ENCODE data around the gene NDST3. TPM values are rescaled to one million over a fixed set of nuclear protein-coding genes. Genes with fewer than 3 reads are reported as not detected.
A peak's percentile ranks its signal among the peaks of the same experiment; 100 is the strongest.

Gene NDST3
- total and polyA plus RNA-seq, 2 of the 13 experiments (the other 11 are each of a cell fraction or from before 2014, with no cell fraction given): not detected

DNA sequence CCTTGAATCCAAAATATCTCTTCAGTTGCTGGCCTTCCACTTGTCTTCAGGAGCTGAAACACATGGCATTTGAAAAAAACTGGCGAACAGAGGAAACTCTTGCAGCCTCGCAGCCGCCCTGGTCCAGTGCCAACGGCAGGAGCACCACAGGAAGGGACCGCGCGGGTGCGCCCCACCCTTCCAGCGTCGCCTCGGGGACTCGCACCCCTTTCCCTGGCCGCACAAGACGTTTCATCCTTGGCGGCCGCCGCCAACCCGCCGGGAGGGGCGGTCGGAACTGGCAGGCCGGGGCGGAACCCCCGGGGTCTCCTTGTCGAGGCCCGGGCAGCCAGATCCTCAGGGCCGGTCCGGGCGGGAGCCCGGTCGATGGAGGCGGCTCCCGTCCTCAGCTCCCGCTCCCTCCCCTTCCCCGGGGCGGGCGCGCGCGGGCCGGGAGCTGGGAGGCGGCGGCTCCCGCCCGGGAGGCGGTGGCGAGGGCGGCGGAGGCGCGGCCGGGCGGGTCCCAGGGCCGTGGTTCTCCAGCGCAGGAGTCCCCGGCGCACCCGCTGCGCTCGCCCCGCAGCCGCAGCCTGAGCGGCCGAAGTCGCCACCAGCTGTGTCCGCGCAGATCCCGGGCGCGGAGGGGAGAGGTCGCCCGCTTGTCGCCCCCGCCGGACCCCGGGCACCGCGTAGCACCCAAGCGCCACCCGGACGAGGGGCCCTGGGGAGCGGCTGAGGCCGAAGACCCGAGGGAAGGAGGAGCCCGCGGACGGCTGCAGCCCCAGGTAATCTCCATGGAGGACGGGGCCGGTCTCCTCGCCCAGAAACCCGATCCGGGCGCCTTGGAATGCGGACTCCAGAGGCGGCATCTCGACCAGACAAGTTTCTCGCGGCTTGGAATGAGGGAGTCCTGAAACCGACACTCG, 886 bp upstream of the NDST3 start:
- ATAC-seq (peak; percentile 92), FAIRE-seq (no peak), DNase-seq (ENCODE audit: low spot score) (no peak)
- in situ Hi-C loops (cut with HindIII; ENCODE audit: extremely low pct_ligation_motif_present, low pct_unique_long_range_greater_than_20kb): no loop called here
- Histone ChIP-seq H2AFZ (ENCODE audit: low read length) (no peak overlapping the region), H3K79me2 (ENCODE audit: insufficient read depth, low read length) (no peaks in the 10 kb centered on the region), H3K27me3 (ENCODE audit: control insufficient read depth in 1 of 2, insufficient read depth in 2 of 2, low read length in 2 of 2) (peaks cover 1 to 19% of the 10 kb centered on the region in 2 experiments; a peak in 3 of 5 replicates), H3K9me3 (ENCODE audit: low read length) (no peaks in the 10 kb centered on the region), H3K36me3 (replicated peaks in 1 of 2; ENCODE audit: control insufficient read depth in 1 of 2, insufficient read depth in 2 of 2, low read length in 2 of 2) (no peaks in the 10 kb centered on the region), H4K20me1 (ENCODE audit: insufficient read depth, low read length) (no peaks in the 10 kb centered on the region), H3K4me3 (replicated peaks in 1 of 3; ENCODE audit: insufficient read depth in 1 of 3, low read depth in 2 of 3, low read length in 3 of 3) (peak overlapping the region; percentile 26 to 63 (median 31); a peak in 4 of 6 replicates), H3K4me2 (ENCODE audit: low read depth, low read length) (peak overlapping the region; percentile 49), H3K9ac (ENCODE audit: insufficient read depth, low read depth, low read length) (no peak overlapping the region), H3K27ac (ENCODE audit: extremely low read length, insufficient read depth, low read length) (no peak overlapping the region), H3K4me1 (ENCODE audit: insufficient read depth, low read length) (no peaks in the 10 kb centered on the region)
- BruUV-seq (replicated peaks): no TSS peak
- intact Hi-C loops (cut with micrococcal nuclease; ENCODE audit: unreplicated experiment): loop anchor here (5.0 kb wide), 1 partner anchor 586 kb away; no protein-coding TSS in a partner anchor
- TF ChIP-seq, protein P1, sequence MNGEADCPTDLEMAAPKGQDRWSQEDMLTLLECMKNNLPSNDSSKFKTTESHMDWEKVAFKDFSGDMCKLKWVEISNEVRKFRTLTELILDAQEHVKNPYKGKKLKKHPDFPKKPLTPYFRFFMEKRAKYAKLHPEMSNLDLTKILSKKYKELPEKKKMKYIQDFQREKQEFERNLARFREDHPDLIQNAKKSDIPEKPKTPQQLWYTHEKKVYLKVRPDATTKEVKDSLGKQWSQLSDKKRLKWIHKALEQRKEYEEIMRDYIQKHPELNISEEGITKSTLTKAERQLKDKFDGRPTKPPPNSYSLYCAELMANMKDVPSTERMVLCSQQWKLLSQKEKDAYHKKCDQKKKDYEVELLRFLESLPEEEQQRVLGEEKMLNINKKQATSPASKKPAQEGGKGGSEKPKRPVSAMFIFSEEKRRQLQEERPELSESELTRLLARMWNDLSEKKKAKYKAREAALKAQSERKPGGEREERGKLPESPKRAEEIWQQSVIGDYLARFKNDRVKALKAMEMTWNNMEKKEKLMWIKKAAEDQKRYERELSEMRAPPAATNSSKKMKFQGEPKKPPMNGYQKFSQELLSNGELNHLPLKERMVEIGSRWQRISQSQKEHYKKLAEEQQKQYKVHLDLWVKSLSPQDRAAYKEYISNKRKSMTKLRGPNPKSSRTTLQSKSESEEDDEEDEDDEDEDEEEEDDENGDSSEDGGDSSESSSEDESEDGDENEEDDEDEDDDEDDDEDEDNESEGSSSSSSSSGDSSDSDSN (CRISPR knock-in tag; IDR thresholded peaks at IDR 0.05): peak; percentile 30; the same call in 1 of the 2 replicates
- no peak for TF ChIP-seq HOXA9 (CRISPR knock-in tag; IDR thresholded peaks at IDR 0.05; ENCODE audit: borderline replicate concordance)
- no peak for TF ChIP-seq ZNF12 (CRISPR knock-in tag; IDR thresholded peaks at IDR 0.05)
- TF ChIP-seq HNRNPLL (IDR thresholded peaks at IDR 0.05; ENCODE audit: low read depth, low read length, poor library complexity, severe bottlenecking): peak; percentile 58
- no peak for TF ChIP-seq MAFK (conservative IDR thresholded peaks at IDR 0.05 in 1 of 2, IDR thresholded peaks at IDR 0.05 in 1 of 2; ENCODE audit: low read length in 2 of 2)
- no peak for TF ChIP-seq ETV6 (CRISPR knock-in tag; conservative IDR thresholded peaks at IDR 0.05)
- peak; percentile 81; the same call in 1 of the 2 replicates for TF ChIP-seq ZNF564 (CRISPR knock-in tag; IDR thresholded peaks at IDR 0.05)
- TF ChIP-seq TARDBP (CRISPR knock-in tag; IDR thresholded peaks at IDR 0.05): no peak
- peak; percentile 18; the same call in 1 of the 2 replicates for TF ChIP-seq EZH2 (conservative IDR thresholded peaks at IDR 0.05; ENCODE audit: low read depth, low read length)
- no peak for TF ChIP-seq MYNN (CRISPR knock-in tag; IDR thresholded peaks at IDR 0.05; ENCODE audit: low read depth)
- CTCF ChIA-PET (ENCODE audit: low intra/inter-chr PET ratio, low total read pairs): no interaction called here
- WGBS (ENCODE audit: low lambda C conversion rate): 15% methylated on average over 26 of the region's 100 CpGs
- POLR2A ChIA-PET: no interaction called here
